CD4-positive, alpha-beta T cell treated with Interleukin-2 at 100 ng/mL for 4 hours (primary cell): Measurements from ENCODE around the gene CHI3L1.

Experiments
- DNase-seq: peaks from one replicate; pipeline ENCODE4 v3.0.0-alpha.2; 2020; ENCODE audit warnings: low spot score

Gene CHI3L1

GRCh38 chr1:203167913-203168200 lies 18.6 kb downstream of the CHI3L1 start:
- DNase-seq, result no peak

DNA sequence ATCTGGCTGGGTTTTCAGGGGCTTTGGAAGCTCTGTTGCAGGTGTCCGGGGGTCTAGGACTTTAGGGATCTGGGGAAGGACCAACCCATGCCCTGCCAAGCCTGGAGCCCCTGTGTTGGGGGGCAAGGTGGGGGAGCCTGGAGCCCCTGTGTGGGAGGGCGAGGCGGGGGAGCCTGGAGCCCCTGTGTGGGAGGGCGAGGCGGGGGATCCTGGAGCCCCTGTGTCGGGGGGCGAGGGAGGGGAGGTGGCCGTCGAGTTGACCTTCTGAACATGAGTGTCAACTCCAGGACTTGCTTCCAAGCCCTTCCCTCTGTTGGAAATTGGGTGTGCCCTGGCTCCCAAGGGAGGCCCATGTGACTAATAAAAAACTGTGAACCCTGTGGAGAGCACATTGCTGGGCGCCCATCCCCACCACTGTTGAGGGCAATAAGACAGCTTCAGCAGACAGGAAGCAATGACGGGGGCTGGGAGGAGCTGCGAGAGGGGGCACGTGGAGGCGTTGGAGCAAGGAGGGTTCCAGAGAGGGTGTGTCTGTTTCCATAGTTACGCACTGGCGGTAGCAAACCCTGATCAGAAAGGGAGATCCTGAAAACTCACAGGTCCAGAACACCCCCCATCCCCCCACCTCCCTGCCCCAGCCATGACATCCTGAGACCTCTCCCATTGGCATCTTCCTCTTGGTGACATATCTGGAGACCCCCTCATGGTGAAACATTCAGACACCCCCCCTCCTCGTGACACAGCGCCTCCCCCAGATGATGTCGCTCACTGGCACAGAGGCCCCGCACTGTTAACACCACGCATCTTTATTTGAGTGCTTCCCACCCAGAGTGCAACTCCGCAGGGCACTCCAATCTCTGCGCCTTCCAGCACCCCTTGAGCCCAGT lies 19.2 kb downstream of the CHI3L1 start:
- DNase-seq, result no peak

GRCh38 chr1:203166192-203166940 lies 20.1 kb downstream of the CHI3L1 start:
- DNase-seq, result no peak

GRCh38 chr1:203165800-203166161 lies 20.7 kb downstream of the CHI3L1 start:
- no peak for DNase-seq

GRCh38 chr1:203165101-203165799 lies 21.3 kb downstream of the CHI3L1 start:
- no peak for DNase-seq

GRCh38 chr1:203163891-203164635 lies 22.4 kb downstream of the CHI3L1 start:
- no peak for DNase-seq

DNA sequence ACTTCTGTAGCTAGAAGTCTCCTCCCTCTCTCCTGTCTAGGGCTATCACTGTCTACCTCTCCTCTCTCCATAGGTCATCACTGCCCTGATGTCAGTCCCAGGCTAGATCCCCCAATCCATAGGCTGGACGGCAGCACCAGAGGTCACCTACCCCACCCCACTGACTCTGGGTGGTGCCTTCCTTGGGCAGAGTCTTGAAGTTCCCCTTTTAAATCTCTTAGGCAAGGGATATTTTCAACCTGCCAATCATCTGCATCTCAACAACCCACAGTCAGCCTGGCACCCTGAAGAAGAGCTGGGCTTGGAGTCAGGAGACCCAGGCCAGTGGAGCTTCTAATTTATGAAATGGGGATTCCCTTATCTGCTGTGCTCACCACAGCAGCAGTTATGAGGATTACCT lies 24.1 kb downstream of the CHI3L1 start:
- DNase-seq, result no peak

GRCh38 chr1:203161703-203162102 lies 24.8 kb downstream of the CHI3L1 start:
- no peak for DNase-seq

- no peak for DNase-seq
These were observed 25.3 kb downstream of the CHI3L1 start for GRCh38 chr1:203161175-203161574.

DNA sequence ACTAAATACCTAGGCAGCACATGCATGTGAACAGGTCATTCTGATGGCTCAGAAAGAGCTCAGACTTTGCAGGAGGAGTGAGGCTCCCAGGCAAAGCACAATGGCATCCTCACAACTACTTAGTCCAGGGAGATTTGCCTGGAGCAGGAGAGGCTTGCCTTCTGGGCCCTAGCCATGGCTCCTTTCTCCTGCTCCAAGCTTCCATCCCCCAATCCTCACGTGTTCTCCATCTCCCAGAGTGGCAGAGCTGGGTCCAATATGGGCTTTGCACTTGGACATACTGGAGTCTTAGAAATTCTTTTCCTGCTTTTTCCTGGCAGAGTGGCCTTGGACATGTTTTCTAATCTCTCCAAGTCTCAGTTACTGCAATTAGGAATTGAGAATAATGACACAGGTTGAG lies 26.7 kb downstream of the CHI3L1 start:
- no peak for DNase-seq

DNA sequence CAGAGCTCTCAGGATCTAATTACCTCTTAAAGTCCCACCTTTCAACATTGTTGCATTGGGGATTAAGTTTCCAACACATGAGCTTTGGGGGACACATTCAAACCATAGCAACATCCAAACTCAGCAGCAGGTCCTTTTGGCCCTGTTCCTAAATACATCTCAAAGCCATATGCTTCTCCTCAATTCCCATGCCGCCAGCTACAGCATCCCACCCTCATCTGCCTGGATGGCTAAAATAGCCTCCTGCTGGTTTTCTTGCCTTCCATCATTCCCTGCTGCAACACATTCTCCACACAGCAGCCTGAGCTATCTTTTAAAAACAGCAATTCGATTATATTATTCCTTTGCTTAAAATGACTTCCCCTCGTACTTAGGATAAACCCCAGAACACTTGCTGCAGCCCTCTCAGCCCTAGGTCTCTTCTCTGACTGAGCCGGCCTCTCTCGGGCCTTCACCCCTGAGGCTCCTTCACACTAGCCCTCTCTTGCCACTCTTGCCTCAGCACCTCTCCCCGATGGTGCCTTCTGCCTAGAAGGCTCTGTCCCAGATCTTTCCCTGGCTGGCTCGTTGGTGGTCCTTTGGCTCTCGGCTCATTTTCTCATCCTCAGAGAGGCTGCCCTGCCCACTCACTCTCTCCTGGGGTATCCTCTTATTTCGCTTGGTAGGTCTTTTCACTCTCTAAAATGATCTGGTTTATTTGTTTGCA lies 27.4 kb downstream of the CHI3L1 start:
- DNase-seq, result no peak

- no peak for DNase-seq
These were observed 28.1 kb downstream of the CHI3L1 start for GRCh38 chr1:203158423-203158822.

GRCh38 chr1:203156280-203156679 lies 30.2 kb downstream of the CHI3L1 start:
- DNase-seq, result no peak

- DNase-seq, result no peak
These were observed 32.3 kb downstream of the CHI3L1 start for GRCh38 chr1:203153989-203154821.

DNA sequence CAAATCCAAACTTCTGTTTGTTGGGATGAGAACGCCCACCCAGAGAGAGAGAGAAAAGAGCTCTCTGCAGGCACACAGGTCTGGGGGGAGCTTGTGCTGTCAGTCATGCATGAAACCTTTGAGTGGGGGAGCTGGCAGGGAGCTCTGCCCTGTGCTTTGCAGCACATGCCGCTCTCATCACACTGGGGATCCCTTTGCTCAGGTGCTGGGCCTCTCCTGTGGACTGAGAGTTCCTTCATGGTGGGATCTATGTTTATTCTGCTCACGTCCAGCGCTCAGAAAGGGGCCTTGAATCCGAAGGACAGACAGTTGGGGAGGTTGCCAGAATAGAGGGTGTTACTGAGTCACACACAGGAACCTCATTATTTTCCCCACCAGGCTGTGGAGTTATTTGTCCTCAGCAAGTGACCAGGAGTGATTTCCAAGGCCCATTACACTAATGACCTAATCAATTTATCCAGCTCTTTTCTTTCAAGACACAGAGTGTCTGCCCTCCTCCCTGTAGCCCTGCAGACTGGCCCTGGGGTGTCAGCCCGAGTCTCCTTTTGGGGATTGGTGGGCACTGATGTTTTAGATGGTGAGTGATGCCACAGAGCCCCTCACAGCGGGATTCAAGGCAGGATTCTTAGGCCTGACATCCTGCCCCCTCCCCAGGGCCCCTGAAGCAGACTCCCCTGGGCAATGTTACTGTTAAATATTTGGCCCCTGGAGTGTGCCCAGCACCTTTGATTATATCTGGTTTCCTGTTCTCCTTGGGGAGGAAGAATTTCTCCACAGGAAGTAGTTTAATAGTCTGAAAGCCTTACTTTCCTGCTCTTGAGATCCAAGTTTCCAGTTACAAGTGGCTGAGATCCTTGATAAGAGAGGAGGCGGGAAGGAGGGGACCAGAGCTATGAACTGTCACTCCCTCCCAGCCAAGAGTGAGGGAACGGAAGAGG lies 33.2 kb downstream of the CHI3L1 start:
- no peak for DNase-seq

GRCh38 chr1:203152158-203153034 lies 34.1 kb downstream of the CHI3L1 start:
- no peak for DNase-seq

DNA sequence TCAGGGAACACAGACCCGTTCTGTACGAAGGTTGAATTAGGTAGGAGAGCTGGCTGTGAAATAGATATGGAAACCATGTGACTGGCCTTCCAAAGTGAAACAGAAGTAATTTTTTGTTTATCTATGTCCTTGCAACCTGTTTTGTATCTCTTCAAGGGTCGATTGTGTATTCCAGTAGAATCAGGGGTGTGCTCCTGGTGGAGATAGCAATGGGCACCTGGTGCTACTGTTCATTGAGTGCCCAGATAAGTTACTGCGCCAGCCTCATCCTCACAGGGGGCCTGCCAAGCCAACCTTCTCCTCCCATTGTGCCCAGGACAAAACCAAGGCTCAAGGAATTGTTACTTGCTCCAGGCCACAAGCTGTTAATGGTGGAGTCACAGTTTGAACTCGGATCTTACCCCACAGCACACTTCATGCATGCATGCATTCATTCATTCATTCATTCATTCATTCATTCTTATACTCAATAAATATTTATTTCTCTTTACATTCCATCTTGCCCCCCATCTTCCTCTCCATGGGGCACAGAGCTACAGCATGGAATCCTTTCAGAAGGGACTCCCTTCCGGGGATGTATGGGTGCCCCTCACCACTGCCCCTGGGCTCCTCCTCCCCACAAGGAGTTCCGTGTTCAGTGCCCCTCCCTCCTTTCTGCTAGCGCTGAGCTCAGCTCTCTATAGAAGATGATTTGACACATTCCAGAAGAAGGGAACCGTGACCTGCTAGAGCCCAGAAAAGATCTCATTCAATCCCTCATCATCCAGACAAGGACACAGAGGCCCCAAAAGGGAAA lies 34.9 kb downstream of the CHI3L1 start:
- DNase-seq, result no peak
